IPS DF 4.7 (cell line): ENCODE data around the gene ARHGAP26.

ENCODE experiments used
- DNase-seq: peaks from one replicate; pipeline ENCODE4 v3.0.0-alpha.2; 2013; ENCODE audit warnings: low spot score; ENCODE audit errors: extremely low read depth

ARHGAP26 gene, protein sequence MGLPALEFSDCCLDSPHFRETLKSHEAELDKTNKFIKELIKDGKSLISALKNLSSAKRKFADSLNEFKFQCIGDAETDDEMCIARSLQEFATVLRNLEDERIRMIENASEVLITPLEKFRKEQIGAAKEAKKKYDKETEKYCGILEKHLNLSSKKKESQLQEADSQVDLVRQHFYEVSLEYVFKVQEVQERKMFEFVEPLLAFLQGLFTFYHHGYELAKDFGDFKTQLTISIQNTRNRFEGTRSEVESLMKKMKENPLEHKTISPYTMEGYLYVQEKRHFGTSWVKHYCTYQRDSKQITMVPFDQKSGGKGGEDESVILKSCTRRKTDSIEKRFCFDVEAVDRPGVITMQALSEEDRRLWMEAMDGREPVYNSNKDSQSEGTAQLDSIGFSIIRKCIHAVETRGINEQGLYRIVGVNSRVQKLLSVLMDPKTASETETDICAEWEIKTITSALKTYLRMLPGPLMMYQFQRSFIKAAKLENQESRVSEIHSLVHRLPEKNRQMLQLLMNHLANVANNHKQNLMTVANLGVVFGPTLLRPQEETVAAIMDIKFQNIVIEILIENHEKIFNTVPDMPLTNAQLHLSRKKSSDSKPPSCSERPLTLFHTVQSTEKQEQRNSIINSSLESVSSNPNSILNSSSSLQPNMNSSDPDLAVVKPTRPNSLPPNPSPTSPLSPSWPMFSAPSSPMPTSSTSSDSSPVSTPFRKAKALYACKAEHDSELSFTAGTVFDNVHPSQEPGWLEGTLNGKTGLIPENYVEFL

DNA sequence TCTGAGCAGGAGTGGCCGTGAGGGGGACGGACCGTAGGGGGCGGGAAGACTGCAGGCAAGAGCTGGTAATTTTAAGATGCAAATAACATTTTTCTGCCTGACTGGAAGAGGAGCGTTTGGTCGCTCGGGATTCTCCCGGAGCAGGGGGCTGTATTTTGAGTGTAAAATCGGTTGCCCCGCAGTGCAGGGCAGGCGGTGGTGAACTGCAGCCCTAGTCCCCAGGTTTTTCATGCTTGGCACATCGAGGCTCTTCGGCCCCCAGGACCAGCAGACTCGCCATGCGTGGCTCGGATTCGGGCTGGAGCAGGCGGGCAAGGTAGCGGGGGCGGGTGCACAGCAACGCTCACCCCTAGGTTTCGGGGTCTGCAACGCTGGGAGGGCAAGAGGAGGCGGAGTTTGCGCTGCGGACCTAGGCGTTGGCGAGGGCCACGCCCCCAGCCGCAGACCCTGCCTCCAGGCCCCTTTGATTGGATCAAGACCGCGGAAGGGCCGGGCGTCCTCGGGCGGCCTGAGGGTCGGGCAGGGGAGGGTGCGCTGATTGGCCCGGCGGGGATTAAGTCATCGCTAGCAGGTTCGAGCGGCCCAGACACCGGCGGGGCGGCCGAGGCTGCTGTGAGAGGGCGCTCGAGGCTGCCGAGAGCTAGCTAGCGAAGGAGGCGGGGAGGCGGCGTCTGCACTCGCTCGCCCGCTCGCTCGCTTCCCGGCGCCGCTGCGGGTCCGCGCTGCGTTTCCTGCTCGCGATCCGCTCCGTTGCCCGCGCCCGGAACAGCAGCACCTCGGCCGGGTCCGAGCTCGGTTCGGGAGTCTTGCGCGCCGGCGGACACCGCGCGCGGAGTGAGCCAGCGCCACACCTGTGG lies at the start of gene ARHGAP26:
ARHGAP26 (plus strand) TSS at position 585 of the 857 bp plus-strand sequence. CDS start 385 bp downstream, outside the sequence.
- DNase-seq, result peak; percentile 71

DNA sequence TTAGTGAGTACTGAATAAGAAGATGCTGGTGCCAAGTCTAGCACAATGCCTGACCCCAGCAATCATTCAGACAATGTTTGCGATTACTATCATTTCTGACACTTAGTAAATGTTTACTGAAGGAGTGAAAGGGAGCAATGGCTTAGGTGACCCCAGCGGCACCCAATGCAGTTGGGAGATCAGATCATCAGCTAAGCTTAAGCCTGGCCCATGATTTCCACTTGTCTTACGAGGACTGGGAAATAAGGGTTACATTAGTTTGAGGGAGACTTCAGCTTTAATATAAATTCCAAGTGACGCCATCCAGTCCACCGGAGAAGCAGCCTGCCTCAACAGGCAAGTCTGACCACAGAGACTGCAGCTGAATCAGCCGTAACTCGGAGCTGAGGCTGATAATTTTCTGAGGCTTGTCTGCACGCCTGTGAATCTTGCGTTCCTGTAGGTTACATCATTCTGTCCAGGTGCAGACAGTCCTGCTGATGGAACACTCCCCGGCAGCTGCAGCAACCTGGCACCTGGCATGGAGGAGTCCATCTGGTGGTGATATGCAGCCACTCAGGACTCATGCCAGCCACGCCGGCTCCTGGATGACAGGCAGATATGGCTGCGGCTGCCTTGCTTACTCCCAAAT lies 49.4 kb upstream of the ARHGAP26 start:
- DNase-seq, result no peak

DNA sequence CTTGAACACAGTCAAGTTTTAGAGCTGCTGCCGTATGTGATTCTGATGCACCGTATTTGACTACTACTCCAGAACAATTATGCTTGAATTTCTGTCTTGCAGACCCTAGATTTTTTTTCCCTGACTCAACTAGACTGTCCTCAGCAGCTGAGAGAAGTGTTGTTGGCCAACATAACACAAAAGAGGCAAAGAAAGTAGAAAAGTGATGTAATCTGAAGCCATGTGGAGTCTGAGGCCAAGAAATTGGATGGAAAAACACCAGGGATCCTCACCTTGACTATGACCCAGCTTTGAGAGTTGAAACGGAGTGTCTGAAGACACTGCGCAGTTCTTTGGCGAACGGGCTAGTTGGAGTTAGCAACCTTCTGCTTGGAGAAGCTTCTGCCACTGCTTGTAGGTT lies 48.0 kb upstream of the ARHGAP26 start:
- DNase-seq, result no peak

DNA sequence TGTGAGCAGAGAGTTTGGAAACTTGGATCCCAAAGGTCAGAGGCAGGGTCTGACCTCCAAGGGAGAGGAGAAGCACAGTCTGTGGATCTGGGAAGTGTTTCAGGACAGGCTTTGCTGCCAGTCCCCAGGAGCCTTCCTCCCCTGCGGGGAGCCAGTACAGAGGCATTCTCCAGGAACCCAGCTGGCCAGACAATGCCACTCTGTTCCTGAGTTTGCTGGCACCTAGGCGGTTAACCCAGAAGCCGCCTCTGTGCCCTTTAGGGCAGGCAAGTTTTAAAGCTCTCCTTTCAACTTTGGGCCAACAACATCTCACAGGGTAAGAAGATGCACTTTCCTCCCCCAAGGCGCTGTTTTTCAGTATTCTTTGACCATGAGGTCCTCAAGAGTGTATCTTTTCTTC lies 47.3 kb upstream of the ARHGAP26 start:
- DNase-seq, result no peak

DNA sequence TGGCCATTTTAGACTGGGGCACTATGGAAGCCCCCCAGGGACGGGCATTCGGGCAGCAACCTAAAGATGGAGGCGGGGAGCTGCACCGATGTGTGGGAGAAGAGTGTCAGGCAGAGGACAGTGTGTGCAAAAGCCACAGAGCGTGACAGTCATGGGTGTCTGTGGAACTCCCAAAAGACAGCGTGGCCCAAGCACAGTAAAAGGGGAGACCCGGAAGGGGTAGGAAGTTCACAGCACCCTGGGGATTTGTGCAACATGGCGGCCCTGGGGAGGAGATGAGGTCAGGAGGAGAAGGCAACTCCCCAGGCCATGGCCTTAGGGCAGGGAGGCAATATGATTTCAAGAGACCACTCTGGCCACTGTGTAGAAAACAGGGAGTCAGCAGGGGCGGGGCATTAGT lies 45.4 kb upstream of the ARHGAP26 start:
- no peak for DNase-seq

DNA sequence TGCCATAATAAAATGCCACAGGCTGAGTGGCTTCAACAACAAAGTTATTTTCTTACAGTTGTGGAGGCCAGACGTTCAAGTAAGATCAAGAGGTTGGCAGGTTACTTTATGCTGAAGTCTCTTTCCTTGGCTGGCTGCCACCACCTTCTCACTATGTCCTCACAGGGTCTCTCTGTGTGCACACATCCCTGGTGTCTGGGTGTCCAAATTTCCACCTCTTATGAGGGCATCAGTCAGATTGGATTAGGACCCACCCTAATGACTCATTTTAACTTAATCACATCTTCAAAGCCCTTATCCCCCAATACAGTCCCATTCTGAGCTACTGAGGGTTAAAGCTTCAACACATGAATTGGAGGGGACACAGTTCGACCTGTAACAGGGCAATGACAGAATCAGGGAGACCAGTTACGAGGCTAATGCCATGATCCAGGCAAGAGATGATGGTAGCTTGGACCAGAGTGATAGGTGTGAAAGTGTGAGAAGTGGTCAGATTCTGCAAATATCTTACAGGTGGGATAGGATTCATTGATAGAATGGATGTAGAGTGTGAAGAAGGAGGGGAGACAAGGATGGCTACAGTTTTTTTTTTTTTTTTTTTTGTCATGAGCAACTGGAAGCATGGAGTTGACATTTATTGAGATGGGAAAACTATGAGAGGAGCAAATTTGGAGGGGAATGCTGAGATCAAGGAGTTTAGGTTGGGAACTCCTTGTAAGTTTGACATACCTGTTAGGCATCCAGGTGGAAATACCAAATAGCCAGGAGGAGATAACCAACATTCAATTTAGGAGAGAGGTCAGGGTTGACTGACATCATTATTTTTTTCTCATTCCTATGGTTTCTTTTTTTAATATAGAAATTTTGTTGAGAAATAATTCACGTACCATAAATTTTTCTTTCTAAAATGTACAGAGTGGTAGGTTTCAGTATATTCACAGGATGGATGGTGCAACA lies 44.7 kb upstream of the ARHGAP26 start:
- DNase-seq, result no peak

DNA sequence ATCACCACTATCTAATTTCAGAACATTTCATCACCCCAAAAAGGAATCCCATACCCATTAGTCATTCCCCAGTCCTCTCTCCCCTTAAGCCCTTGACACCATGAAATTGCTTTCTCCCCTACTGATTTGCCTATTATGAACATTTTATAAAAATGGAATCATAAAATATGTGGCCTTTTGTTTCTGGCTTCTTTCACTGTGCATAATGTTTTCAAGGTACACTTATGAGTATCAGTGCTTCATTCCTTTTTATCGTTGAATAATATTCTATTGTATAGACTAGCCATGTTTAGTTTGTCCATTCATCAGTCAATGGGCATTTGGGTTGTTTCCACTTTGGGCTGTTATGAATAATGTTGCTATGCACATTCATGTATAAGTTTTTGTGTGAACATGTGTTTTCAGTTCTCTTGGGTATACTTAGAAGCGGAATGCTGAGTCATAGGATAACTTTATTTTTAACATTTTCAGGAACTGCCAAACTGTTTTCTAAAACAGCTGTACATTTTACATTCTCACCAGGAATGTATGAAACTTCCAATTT lies 43.9 kb upstream of the ARHGAP26 start:
- no peak for DNase-seq

DNA sequence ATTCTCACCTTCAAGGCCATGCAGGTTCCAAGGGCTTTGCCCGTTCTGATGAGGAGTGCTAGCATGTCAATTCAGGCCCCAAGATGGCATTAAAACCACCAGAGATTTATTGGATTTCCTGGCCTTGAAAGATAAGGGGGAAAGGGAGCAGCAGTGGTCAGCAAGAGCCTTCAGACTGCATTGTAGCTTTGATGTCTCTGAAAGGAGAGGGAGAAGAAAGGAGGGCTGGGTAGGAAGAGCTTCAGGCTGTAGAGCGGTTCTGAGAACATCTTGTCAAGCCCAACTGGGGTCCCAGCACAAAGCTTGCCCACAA lies 42.5 kb upstream of the ARHGAP26 start:
- DNase-seq, result no peak

DNA sequence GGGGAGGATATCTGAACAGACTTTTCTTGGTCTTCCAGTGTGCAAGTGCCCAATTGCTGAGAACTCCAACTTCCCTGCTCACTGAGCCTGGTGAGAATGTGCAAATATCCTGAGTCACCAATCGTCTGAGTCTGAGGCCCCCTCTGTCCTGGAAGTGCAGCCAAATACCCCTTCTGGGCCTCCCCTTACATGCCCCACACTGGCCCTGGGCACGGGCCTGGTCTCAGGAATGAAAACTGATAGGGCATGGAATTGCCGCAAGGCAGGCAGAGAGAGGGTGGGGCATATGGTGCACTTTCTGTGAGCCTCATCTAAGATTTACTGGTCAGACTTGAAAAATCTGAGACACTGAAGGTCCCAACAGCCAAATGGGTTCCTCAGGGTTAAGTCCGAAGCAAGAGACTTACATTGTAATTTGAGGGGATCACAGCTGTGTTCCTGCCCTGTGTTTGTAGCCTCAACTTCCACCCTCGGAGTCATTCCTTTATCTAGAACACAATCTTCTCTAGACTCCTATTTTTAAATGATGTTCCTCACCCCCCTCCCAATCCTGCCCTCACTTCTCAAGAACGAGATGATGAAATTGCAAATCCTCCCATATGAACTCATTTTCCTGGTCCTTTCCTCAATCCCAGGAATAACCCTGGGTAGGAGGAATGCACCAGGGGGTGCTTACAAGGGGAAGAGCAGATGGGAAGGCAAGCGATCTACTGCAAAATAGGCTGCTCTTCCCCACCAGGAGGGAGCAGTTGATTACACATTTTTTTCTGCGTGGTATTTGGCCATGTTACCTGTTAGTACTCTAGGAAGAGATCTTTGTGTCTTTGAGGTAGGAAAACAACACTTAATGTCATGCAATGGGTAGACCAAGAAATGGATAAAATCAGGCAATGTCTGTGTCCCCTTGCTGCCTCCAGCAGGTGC lies 34.6 kb upstream of the ARHGAP26 start:
- no peak for DNase-seq

DNA sequence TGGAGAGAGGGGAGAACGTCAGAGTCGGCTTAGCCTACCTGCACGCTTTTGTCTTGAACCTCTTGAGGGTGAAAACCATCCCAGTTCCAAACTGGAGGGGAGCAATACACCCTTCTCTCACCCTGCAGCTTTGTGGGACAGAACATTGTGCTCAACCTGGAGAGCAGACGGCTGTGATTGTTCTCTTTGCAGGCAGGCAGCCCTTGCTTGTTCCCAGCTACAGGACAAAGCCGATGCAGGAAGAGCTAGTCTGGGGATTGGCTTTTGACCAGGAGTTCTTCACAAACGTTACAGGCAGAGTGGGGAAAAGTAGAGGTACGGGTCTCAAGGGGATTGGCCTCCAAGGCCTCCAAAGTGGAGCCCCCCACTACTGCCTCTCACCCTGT lies 33.9 kb upstream of the ARHGAP26 start:
- no peak for DNase-seq

DNA sequence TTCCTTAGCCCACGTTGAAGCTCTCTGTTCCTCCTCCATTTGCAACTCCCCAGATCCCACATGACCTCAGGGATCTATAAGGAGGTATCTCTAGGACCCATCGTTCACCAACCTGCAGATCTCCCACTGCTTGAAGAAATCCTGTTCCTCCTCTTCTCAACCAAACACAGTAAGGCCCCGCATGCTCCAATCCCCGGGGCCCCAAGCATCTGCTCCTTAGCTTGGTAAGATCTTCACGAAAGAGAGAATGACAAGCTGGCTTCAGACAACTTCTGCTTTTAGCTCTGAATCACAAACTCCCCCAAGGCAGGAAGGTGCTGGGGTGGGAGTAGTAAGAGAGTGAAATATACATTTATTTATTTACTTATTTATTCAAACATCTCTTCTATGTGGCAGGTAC lies 33.0 kb upstream of the ARHGAP26 start:
- DNase-seq, result no peak

DNA sequence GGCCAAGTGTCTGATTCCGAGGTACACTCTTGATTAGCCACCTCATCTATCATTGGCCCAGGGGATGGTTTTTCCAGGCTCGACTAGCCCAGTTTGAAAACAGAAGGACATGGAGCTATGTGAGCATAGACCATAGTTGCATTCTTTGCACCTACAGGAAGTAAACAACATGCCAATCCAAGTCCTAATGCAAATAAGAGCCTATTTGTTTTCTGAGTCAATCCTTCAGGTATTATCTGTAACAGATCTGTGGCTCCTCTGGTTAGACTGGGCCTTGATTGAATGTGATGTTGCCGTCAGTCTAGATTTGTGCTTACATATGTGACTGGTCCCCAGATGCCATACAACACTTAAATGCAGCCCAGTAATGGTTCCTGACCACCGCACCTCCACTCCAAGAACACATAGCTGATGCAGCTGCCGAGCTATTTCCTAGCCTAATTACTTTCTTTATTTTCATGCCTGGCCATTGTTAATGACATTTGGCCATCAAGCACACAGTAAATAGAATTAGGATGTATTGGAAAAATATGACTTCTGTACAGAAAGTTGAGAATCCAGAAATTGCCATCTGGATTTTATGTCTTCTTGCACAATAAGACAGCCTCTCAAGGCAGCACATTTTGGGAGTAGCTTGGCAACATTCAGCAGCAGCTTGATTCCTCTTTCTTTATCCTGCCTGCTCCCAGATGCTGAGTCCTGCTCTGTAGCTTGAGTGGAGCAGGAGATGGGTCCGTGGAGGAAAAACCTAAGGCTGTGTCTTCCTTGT lies 29.5 kb upstream of the ARHGAP26 start:
- no peak for DNase-seq

DNA sequence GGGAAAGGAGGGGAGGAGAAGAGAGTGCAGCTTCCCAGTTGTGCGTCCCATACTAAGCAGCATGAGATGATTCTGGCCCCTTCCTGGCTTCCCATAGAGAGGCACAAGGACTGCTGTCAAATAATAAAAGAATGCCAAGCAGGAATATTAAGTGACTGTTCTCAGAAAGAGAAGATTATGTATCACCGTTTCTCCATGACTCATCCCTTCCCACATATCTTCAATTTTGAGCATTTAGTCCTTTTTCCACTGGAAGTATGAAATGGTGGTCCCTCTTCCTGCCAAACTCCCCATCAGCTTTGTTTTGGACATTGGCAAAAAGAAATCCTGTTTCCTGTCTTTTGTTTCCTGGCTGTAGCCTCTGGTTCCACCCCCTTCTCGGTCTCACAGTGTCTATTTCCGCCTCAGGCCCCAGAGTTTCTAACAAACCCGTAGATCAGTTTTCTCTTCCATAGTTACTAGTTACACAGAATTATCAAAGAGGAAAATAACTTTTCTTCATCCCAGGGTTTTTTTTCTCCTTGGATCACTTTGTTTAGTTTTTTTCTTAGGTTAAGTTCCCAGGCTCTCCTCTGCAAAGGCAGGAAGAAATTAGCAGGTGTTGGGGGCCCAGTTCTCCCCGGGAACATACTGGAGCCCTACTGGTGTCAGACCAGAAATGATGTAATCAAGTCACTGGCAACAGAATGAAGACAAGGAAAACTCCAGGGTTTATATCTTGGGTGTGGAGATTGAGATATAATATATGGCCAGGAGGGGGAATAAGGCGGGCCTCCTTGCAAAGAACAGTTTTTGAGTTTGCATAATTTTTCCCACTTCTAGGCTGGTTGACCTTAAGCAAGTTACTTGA lies 26.4 kb upstream of the ARHGAP26 start:
- DNase-seq, result no peak

DNA sequence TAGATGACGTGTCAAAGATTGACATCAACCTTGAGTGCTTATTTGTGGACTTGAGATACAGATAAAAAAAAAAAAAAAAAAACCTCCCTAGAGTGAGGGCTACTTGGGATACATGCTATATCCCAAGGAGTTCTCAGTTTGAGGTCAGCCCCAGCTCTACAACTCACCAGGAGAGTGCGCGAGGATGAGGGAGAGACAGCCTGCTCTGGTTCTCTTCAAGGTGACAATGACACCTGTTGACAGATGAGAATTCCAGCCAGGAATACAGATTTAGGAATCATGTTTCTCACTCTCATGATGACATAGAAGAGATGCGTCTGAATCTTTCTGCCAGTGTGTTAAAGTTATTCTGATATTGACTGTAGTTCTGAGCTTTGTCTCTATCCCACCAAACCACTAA lies 24.9 kb upstream of the ARHGAP26 start:
- DNase-seq, result no peak

DNA sequence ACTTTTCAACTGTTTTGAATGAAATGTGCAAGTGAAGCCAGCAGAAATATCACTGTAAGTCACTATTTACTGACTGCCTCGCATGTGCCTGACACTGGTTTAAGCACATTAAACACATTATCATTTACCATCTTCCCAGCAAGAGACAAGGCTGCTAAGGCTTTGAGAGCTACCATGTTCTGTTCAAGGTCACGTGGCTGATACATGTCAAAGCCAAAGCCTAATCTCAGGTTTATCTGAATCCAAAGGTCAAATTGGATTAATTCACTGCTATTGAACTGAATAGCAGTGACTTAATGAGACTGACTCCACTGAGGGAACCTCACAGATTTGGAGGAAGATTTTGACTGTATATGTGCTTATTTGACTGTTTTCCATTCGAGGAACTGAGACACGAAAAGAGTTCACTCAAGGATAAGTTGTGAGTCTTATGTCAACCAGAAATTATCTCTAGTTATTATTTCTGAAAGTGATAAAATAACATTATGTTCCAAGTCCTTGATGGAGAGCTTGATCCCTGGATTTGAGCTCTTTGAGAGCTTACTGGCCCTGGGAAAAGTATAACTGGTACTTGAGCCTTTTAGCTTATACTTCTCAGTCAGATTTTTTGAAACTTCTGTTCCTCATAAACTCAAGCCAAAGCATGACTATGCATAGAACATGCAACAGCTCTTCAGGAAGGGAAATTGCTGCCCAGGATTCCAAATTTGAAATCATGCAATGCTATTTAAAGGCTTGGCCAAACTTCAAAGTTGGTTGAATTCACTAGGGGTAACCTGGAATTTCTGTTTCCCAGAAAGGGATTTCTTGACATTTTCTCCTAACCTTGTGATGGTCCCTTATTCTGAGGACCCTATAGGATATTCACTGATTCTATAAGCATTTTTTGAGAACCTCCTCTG lies 23.4 kb upstream of the ARHGAP26 start:
- DNase-seq, result no peak

DNA sequence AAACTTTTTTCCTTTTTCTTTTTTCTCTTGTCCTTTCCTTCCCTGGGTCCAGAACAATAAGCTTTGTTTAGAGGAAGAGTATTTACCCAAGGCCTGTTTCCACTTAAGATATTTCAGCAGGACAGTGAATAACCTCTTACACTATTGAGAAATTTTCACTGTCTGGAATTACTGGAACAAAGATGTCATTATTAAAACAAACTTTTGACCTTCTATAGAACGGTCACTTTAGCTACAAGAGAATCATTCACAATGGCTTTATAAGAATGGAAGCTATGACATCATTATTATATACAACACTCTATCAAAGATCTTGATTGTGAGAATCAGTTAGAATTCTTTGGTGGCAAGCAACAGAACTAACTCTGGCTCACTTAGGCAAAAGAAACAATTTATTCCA lies 22.0 kb upstream of the ARHGAP26 start:
- no peak for DNase-seq
